Activated CD8-positive, alpha-beta memory T cell treated with anti-CD3 and anti-CD28 coated beads for 48 hours (primary cell): ENCODE data around the gene HSD3B1.
"Not testable (repeated sequence)": the region's sequence is repeated elsewhere in the genome, so short reads cannot be mapped to it uniquely, and the experiment has no call there.

Experiments used
- DNase-seq, 3 experiments: peaks; one replicate each; pipeline ENCODE4 v3.0.0-alpha.2; 2020; ENCODE audit warnings: low read depth in 2 of 3, low spot score in 2 of 3

HSD3B1 gene

GRCh38 chr1:119552656-119553055, 45.6 kb downstream of the HSD3B1 start:
- DNase-seq: not testable (repeated sequence)

GRCh38 chr1:119553302-119554071, 46.5 kb downstream of the HSD3B1 start:
- not testable (repeated sequence) for DNase-seq

GRCh38 chr1:119554183-119554582, 47.2 kb downstream of the HSD3B1 start:
- no peak for DNase-seq

- no peak for DNase-seq
Measured at GRCh38 chr1:119556423-119556822, 49.4 kb downstream of the HSD3B1 start.

- DNase-seq: not testable (repeated sequence)
Measured at GRCh38 chr1:119560402-119560801, 53.4 kb downstream of the HSD3B1 start.

GRCh38 chr1:119564548-119564947, 57.5 kb downstream of the HSD3B1 start:
- DNase-seq: no peak
